Sigmoid colon (tissue), 7 donors: ENCODE results near the gene MUL1. TPM values are rescaled to one million over a fixed set of nuclear protein-coding genes. Genes with fewer than 3 reads are reported as not detected.

Source experiments
- DNase-seq: peaks from one replicate; pipeline ENCODE4 v3.0.0-alpha.2; 2019
- H3K27ac ChIP-seq, 4 donors: fragments of 200-600 bp; sonication (generic); one replicate each; pipeline ENCODE4 v1.5.1; 2016 to 2019; ENCODE audit warnings: mild to moderate bottlenecking in 1 of 4
- H3K27me3 ChIP-seq, 3 donors: fragments of 200-600 bp; sonication (generic); one replicate each; pipeline ENCODE4 v1.5.1; 2019; ENCODE audit warnings: mild to moderate bottlenecking in 1 of 3
- H3K36me3 ChIP-seq, 4 donors: fragments of 200-600 bp; sonication (generic); one replicate each; pipeline ENCODE4 v1.5.1; 2016 to 2019
- H3K4me1 ChIP-seq, 4 donors: fragments of 200-600 bp; sonication (generic); one replicate each; pipeline ENCODE4 v1.5.1; 2017 to 2019
- H3K4me3 ChIP-seq, 4 donors: fragments of 200-600 bp; sonication (generic); one replicate each; pipeline ENCODE4 v1.5.1; 2017 to 2019; ENCODE audit warnings: mild to moderate bottlenecking in 2 of 4, moderate library complexity in 1 of 4
- H3K9me3 ChIP-seq, 4 donors: fragments of 200-600 bp in 3 of 4; sonication (generic) in 3 of 4; one replicate each; pipeline versions ENCODE4 v1.5.1 to v1.6.1; 2013 to 2019
- CTCF ChIP-seq, 4 experiments: fragments of 450-650 bp in 3 of 4; fragments of 200-600 bp in 1 of 4; IDR thresholded peaks; one replicate each; pipeline ENCODE4 v1.5.1; 2016 to 2019; ENCODE audit warnings: antibody characterized with exemption in 4 of 4, mild to moderate bottlenecking in 3 of 4, moderate library complexity in 2 of 4
- EP300 ChIP-seq, 4 donors: sonication (generic); formaldehyde crosslinking; IDR thresholded peaks; one replicate each; pipeline ENCODE4 v1.6.1; 2017; ENCODE audit warnings: antibody characterized with exemption in 4 of 4
- POLR2A ChIP-seq, 2 donors: fragments of 450-650 bp; IDR thresholded peaks; one replicate each; pipeline ENCODE4 v1.6.1; 2016; ENCODE audit warnings: antibody characterized with exemption in 2 of 2, mild to moderate bottlenecking in 2 of 2, moderate library complexity in 2 of 2
- POLR2AphosphoS5 ChIP-seq, 4 donors: sonication (generic); formaldehyde crosslinking; IDR thresholded peaks; one replicate each; pipeline ENCODE4 v1.6.1; 2017; ENCODE audit warnings: antibody characterized with exemption in 4 of 4
- WGBS, 2 donors: extraction: QIAGEN DNeasy Blood & Tissue Kit; methylation state at CpG; one replicate each; pipeline ENCODE4 v1.1.7; 2013; 5-methylcytosine and 5-hydroxymethylcytosine counted together
- intact Hi-C: fragments of 100-400 bp; cut with DNase I; formaldehyde crosslinking; loops from one replicate; pipeline ENCODE4 v1.15.1; 2023
- polyA plus RNA-seq, 3 donors: library from polyadenylated mRNA; stranded (reverse); fragments of 200-250 nt; gene quantifications; one replicate each; pipeline ENCODE4 v1.2.3, GENCODE V29; 2013
- total RNA-seq, 4 donors: library from RNA; depleted of rRNA; stranded (reverse); fragments of >200 nt; gene quantifications; one replicate each; pipeline ENCODE4 v1.1.0, GENCODE V29; 2016
- donor health status: healthy with polysubstance abuse.
- donor health status: Bipolar disorder and iron deficiency.
- donor health status: healthy.

The MUL1 gene
- total and polyA plus RNA-seq, 7 donors, result 4.8 to 34.1 (median 30.3) TPM

DNA sequence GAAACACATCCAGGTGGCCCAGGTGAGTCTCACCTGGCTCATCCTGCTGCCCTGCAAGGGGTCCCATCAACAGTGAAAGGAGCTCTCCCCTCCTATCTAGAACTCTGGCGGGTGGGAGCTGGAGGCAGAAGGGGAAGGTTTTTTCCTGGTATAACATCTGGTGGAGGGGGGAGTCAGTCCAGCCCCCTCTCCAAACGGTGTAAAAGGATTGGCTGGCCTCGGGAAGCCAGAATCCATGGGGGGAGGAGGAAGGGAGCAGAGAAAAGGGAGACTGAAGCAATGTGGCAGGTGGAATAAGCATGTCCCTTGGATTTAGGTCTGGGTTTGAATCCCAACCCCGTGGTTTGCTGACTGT is 20.7 kb downstream of the MUL1 start:
- DNase-seq, result no peak
- H3K4me3 ChIP-seq, result peak overlapping the region in 3 of 4 donors; percentile 80 to 83 (median 80)
- peak overlapping the region; percentile 89 to 97 (median 92) for H3K27ac ChIP-seq
- no peaks in the 10 kb centered on the region for H3K9me3 ChIP-seq
- peaks cover 0 to 43% (median 26%) of the 10 kb centered on the region in 4 donors for H3K4me1 ChIP-seq
- TF ChIP-seq POLR2AphosphoS5 (IDR thresholded peaks at IDR 0.05), result no peak
- no peak for TF ChIP-seq EP300 (IDR thresholded peaks at IDR 0.05)
- TF ChIP-seq POLR2A (IDR thresholded peaks at IDR 0.05), result no peak
- intact Hi-C loops, result loop anchor here (5.0 to 10.0 kb wide), 4 partner anchors 325 to 512 kb away; partner anchors contain the start of genes PLA2G2A and PLA2G5
- no peaks in the 10 kb centered on the region for H3K27me3 ChIP-seq
- WGBS, 2 donors, result 8% methylated on average over 4 of the region's 4 CpGs
- H3K36me3 ChIP-seq, result no peaks in the 10 kb centered on the region

DNA sequence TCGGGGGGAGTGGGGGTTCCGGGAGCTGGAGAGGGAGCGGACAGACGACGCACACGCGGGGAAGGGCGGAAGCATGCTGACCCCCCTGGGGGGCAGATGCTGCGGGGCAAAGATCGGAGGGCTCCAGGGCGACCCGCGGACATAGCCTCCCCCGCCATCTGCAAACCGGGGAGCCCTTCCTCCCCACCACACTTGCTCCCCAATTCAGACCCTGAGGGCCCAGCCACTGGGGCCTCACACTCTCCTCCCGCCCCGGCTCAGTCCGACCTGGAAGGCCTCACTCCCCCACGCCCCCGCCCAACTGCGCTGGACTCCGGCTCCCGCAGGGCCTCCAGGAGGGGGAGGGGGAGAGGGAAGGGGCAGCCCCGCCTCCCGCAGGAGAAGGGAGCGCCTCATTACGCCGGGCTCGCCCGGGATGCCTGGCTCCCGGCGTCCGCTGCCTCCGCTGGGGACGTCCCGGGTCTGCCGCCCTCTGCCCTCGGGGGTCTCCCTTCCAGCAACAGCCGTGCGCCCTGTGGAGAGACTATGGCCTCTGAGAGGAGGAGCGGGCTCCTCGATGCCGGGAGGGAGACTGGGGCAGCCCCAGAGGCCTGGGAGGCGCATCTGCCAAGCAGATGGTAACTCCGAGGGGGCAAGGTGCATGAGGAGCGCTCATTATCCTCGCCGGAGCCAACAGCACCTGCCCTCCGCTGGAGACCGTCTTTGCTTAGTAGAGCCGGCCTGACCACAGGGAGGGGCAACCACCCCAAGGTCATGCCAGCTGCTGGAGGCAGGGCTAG is 21.3 kb downstream of the MUL1 start:
- WGBS, 2 donors, result 1 to 3% methylated on average over 51 of the region's 51 CpGs
- H3K4me1 ChIP-seq, result peaks cover 0 to 49% (median 32%) of the 10 kb centered on the region in 4 donors
- no peak for TF ChIP-seq CTCF (IDR thresholded peaks at IDR 0.05)
- TF ChIP-seq EP300 (IDR thresholded peaks at IDR 0.05), result peak in 1 of 4 donors; percentile 25
- peak in 1 of 2 donors; percentile 35 for TF ChIP-seq POLR2A (IDR thresholded peaks at IDR 0.05)
- TF ChIP-seq POLR2AphosphoS5 (IDR thresholded peaks at IDR 0.05), result peak; percentile 21 to 69 (median 52)
- no peaks in the 10 kb centered on the region for H3K27me3 ChIP-seq
- H3K4me3 ChIP-seq, result peak overlapping the region; percentile 49 to 83 (median 80)
- peak; percentile 95 for DNase-seq
- no peaks in the 10 kb centered on the region for H3K36me3 ChIP-seq
- no peaks in the 10 kb centered on the region for H3K9me3 ChIP-seq
- intact Hi-C loops, result loop anchor here (5.0 to 10.0 kb wide), 4 partner anchors 324 to 512 kb away; partner anchors contain the start of genes PLA2G2A and PLA2G5
- H3K27ac ChIP-seq, result peak overlapping the region; percentile 89 to 97 (median 92)

- peak within 1 kb of the TSS; percentile 49 to 83 (median 80) for H3K4me3 ChIP-seq
- WGBS, 2 donors, result 1% methylated on average over 104 of the region's 104 CpGs
- H3K36me3 ChIP-seq, result no peaks in the 10 kb centered on the region
- intact Hi-C loops, result loop anchor here (5.0 to 10.0 kb wide), 4 partner anchors 323 to 511 kb away; partner anchors contain the start of genes PLA2G2A and PLA2G5
- H3K27ac ChIP-seq, result peak within 1 kb of the TSS; percentile 89 to 97 (median 92)
- no peaks in the 10 kb centered on the region for H3K27me3 ChIP-seq
- H3K9me3 ChIP-seq, result no peaks in the 10 kb centered on the region
- no peak for TF ChIP-seq CTCF (IDR thresholded peaks at IDR 0.05)
- TF ChIP-seq POLR2A (IDR thresholded peaks at IDR 0.05), result peak in 1 of 2 donors; percentile 63
- peak; percentile 27 to 82 (median 66) for TF ChIP-seq POLR2AphosphoS5 (IDR thresholded peaks at IDR 0.05)
- TF ChIP-seq EP300 (IDR thresholded peaks at IDR 0.05), result no peak
- peaks cover 0 to 57% (median 37%) of the 10 kb centered on the region in 4 donors for H3K4me1 ChIP-seq
- DNase-seq, result peak; percentile 93
These were observed 22.2 kb downstream of the MUL1 start, which contains the start of gene CAMK2N1 for GRCh38 chr1:20485527-20486456. Gene CAMK2N1 (minus strand): TSS chr1:20486210. CDS start chr1:20485379, 831 bp downstream.

DNA sequence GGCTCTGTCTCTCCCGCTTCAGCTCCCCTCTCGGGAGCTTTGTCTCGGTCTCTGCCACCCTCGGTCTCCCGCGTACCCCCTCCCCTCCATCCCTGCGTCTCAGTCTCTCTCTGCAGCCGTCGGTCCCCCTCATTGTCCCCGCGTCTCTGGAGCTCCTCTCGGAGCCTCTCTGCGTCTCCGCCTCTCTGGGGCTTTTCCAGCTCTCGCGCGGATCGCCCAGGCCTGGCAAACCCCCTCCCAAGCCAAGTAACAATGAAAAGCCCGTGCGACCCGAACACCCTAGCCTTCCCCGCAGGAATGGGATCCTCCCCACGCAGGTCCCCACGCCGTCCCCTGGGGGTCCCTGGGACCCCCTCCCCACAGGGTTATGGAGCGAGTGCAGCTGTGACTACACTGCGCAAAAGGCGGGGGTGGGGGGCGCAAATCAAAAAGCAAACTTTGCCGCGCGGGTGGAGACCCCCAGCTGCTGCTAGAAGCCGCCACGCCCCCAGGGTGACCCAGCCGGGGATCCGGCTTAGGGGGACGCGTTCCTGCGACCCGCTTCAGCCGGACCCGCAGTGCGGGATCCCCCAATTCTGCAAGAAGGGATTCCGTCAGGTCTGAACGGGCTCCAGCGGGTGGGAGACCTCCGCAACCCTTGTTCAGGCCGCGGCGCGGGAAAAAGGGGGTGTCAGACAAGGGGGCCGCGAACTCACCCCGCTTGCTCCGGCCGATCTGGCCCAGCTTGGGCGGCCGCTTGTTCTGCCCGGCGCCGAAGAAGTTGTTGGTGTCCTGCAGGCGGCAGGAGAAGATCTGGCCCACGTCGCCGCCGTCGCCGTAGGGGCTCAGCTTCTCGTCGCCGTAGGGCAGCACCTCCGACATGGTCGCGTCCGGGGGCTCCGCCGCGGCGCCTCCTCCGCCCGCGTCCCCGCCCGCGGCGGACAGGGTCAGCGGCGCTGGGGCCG is 23.2 kb downstream of the MUL1 start:
- peak overlapping the region; percentile 89 to 97 (median 92) for H3K27ac ChIP-seq
- H3K9me3 ChIP-seq, result no peaks in the 10 kb centered on the region
- H3K4me3 ChIP-seq, result peak overlapping the region; percentile 49 to 83 (median 80)
- H3K27me3 ChIP-seq, result no peaks in the 10 kb centered on the region
- intact Hi-C loops, result loop anchor here (5.0 to 10.0 kb wide), 4 partner anchors 322 to 510 kb away; partner anchors contain the start of genes PLA2G2A and PLA2G5
- peaks cover 0 to 57% (median 37%) of the 10 kb centered on the region in 4 donors for H3K4me1 ChIP-seq
- no peak for TF ChIP-seq POLR2AphosphoS5 (IDR thresholded peaks at IDR 0.05)
- no peak for TF ChIP-seq CTCF (IDR thresholded peaks at IDR 0.05)
- no peak for TF ChIP-seq EP300 (IDR thresholded peaks at IDR 0.05)
- no peak for TF ChIP-seq POLR2A (IDR thresholded peaks at IDR 0.05)
- DNase-seq, result peak; percentile 71
- 1 to 2% methylated on average over 89 of the region's 89 CpGs for WGBS, 2 donors
- H3K36me3 ChIP-seq, result no peaks in the 10 kb centered on the region
